B cell (primary cell): ENCODE data around the gene ZDHHC14. TPM values are rescaled to one million over a fixed set of nuclear protein-coding genes. Genes with fewer than 3 reads are reported as not detected.

Experiments used
- ATAC-seq: fragments of 200-7000 bp; cut with Tn5 transposase; one replicate; pipeline ENCODE4 v1.10.0; 2021; ENCODE audit warnings: low read depth, mild to moderate bottlenecking, moderate number of reproducible peaks, moderate library complexity
- CTCF ChIA-PET: fragments of 350-600 bp; sonication (Branson Sonifier 250); formaldehyde crosslinking; loops from one replicate; lab custom pipeline; 2021; ENCODE audit warnings: antibody characterized with exemption, inconsistent platforms; lab: Charles Lee
- POLR2A ChIA-PET: fragments of 350-600 bp; sonication (Branson Sonifier 250); formaldehyde crosslinking; loops from one replicate; lab custom pipeline; 2021; ENCODE audit warnings: antibody characterized with exemption; lab: Charles Lee
- DNase-seq: peaks from one replicate; pipeline ENCODE4 v3.0.0; 2013
- H2AFZ ChIP-seq: 2 replicates; pipeline ENCODE4 v1.6.1; 2012; ENCODE audit warnings: mild to moderate bottlenecking, low read depth, low read length; ENCODE audit not compliant: insufficient read depth, poor library complexity, severe bottlenecking
- H3K27ac ChIP-seq, 2 donors: 1 replicate in 1 of 2; 2 replicates in 1 of 2; pipeline ENCODE4 v1.5.1; 2012 to 2013; ENCODE audit warnings: low read length in 2 of 2, mild to moderate bottlenecking in 2 of 2, moderate library complexity in 1 of 2
- H3K27me3 ChIP-seq, 4 experiments: fragments of 200-600 bp in 1 of 4; sonication (generic) in 1 of 4; replicated peaks in 1 of 4; 1 replicate in 2 of 4; 2 replicates in 2 of 4; pipeline versions ENCODE4 v1.6.1 to v1.7.0; 2013 to 2016; ENCODE audit warnings: low read length in 3 of 4, mild to moderate bottlenecking in 2 of 4, mixed read lengths in 1 of 4, moderate library complexity in 1 of 4; ENCODE audit not compliant: insufficient read depth in 4 of 4, control insufficient read depth in 3 of 4; ENCODE audit errors: control extremely low read depth in 1 of 4
- H3K36me3 ChIP-seq, 2 experiments: replicated peaks in 1 of 2; 1 replicate in 1 of 2; 2 replicates in 1 of 2; pipeline versions ENCODE4 v1.6.1 to v1.7.1; 2013; ENCODE audit warnings: low read length in 1 of 2; ENCODE audit not compliant: insufficient read depth in 2 of 2, control insufficient read depth in 1 of 2; ENCODE audit errors: control extremely low read depth in 1 of 2, extremely low read depth in 1 of 2
- H3K4me1 ChIP-seq, 2 donors: fragments of 200-600 bp in 1 of 2; sonication (generic) in 1 of 2; 1 replicate in 1 of 2; 2 replicates in 1 of 2; pipeline versions ENCODE4 v1.5.1 to v1.6.1; 2013 to 2017; ENCODE audit warnings: low read length in 2 of 2; ENCODE audit not compliant: control insufficient read depth in 2 of 2, insufficient read depth in 2 of 2
- H3K4me2 ChIP-seq: replicated peaks from 2 replicates; pipeline ENCODE3; 2012; ENCODE audit warnings: mild to moderate bottlenecking, low read depth, low read length; ENCODE audit not compliant: poor library complexity, severe bottlenecking
- H3K4me3 ChIP-seq, 5 experiments: fragments of 200-600 bp in 1 of 5; sonication (generic) in 1 of 5; 1 replicate in 3 of 5; 2 replicates in 2 of 5; pipeline versions ENCODE4 v1.5.1 to v1.7.0; 2011 to 2016; ENCODE audit warnings: low read length in 4 of 5, mild to moderate bottlenecking in 4 of 5, low read depth in 2 of 5, control low read depth in 1 of 5, moderate library complexity in 1 of 5; ENCODE audit not compliant: insufficient read depth in 1 of 5; ENCODE audit errors: control extremely low read depth in 1 of 5, extremely low read depth in 1 of 5
- H3K79me2 ChIP-seq: fragments of 200-600 bp; sonication (generic); one replicate; pipeline ENCODE4 v1.6.0; 2016; ENCODE audit warnings: low read length; ENCODE audit not compliant: control insufficient read depth, insufficient read depth
- H3K9ac ChIP-seq: fragments of 200-600 bp; sonication (generic); 2 replicates; pipeline ENCODE4 v1.6.1; 2017; ENCODE audit warnings: mild to moderate bottlenecking, low read length, moderate library complexity
- H3K9me3 ChIP-seq, 3 donors: one replicate each; pipeline versions ENCODE4 v1.6.1 to v1.7.1; 2013; ENCODE audit warnings: low read length in 2 of 3; ENCODE audit not compliant: control insufficient read depth in 2 of 3, insufficient read depth in 1 of 3; ENCODE audit errors: control extremely low read depth in 1 of 3
- H4K20me1 ChIP-seq: 2 replicates; pipeline ENCODE4 v1.6.0; 2012; ENCODE audit warnings: mild to moderate bottlenecking, low read length; ENCODE audit not compliant: insufficient read depth, control insufficient read depth, poor library complexity, severe bottlenecking
- H3K27ac Mint-ChIP-seq: one replicate; pipeline ENCODE4 v1.8.0; 2021; ENCODE audit warnings: mixed read lengths
- H3K27me3 Mint-ChIP-seq: one replicate; pipeline ENCODE4 v1.8.0; 2021; ENCODE audit warnings: mixed read lengths
- H3K4me1 Mint-ChIP-seq: one replicate; pipeline ENCODE4 v1.8.0; 2021; ENCODE audit warnings: mixed read lengths
- H3K4me3 Mint-ChIP-seq: one replicate; pipeline ENCODE4 v1.8.0; 2021; ENCODE audit warnings: mixed read lengths
- H3K9me3 Mint-ChIP-seq: one replicate; pipeline ENCODE4 v1.8.0; 2022; ENCODE audit warnings: mixed read lengths; ENCODE audit not compliant: insufficient read depth
- EZH2 ChIP-seq: IDR thresholded peaks from 2 replicates; pipeline ENCODE4 v1.6.1; 2012; ENCODE audit warnings: borderline replicate concordance, low read depth, mild to moderate bottlenecking, moderate library complexity, low read length; ENCODE audit not compliant: insufficient read depth, poor library complexity, severe bottlenecking
- whole genome bisulfite sequencing: methylation state at CpG from one replicate; pipeline ENCODE4 v1.1.5; 2013; ENCODE audit warnings: missing lambda C conversion rate; ENCODE audit not compliant: insufficient coverage; 5-methylcytosine and 5-hydroxymethylcytosine counted together
- intact Hi-C: fragments of 100-400 bp; cut with micrococcal nuclease; formaldehyde crosslinking; loops from one replicate; pipeline ENCODE4 v1.10.0; 2022
- polyA plus RNA-seq: library from polyadenylated mRNA; depleted of rRNA; stranded (reverse); fragments of >200 nt; gene quantifications from 2 replicates; pipeline ENCODE4 v1.2.3, GENCODE V29; 2012
- total RNA-seq, 2 donors: library from RNA; stranded (reverse); fragments of 120-200 nt in 1 of 2; gene quantifications; 1 replicate in 1 of 2; 2 replicates in 1 of 2; pipeline versions ENCODE4 v1.2.3 to v1.2.4, GENCODE V29; 2013 to 2022
- TF ChIP-seq, protein P1 (sequence below): fragments of 200-600 bp; IDR thresholded peaks from one replicate; pipeline ENCODE4 v1.8.0; 2022; ENCODE audit warnings: antibody characterized with exemption, mild to moderate bottlenecking

Gene ZDHHC14
- total and polyA plus RNA-seq, 2 donors (not counting 1 experiment from before 2014, with no cell fraction given): 8.8 to 50.4 TPM

DNA sequence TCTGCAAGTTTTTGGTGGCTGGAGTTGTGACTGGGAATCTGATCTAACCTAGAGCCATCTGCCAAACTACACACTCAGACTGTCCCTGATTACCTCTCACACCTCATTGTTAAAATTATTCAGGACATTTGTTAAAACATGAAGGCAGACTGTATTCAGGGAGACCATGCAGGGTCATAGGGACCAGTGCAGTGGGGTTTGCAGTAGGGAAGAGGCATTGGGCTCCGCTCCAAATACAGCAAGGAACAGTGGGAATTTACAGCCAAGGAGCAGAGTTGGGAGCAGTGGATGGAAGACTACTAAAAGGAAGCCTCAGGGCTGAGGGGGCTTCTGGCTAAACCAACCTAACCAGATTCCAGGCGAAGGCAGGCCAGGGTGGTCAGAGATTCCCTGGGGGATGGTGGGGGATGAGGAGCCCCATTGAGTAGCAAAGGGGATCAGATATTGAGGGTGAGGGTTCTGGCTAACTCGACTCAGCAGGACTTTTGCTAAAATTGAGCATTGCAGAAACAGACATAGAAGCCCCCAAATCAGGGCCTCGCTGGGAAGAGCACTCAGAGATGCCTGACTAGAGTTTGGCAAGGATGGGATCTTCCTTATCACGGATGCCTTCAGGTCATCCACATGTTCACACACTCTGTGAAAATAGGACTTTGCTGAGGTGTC lies 172.0 kb downstream of the ZDHHC14 start:
- no peak overlapping the region for H3K27ac Mint-ChIP-seq
- Histone ChIP-seq H3K4me3 (no peak overlapping the region), H3K79me2 (peaks cover 4% of the 10 kb centered on the region), H3K27me3 (no peaks in the 10 kb centered on the region), H3K4me1 (peaks cover 55 to 93% of the 10 kb centered on the region in 2 donors), H3K36me3 (peaks cover 0 to 3% of the 10 kb centered on the region in 2 experiments), H3K9me3 (no peaks in the 10 kb centered on the region), H4K20me1 (no peaks in the 10 kb centered on the region), H3K9ac (no peak overlapping the region), H3K4me2 (no peak overlapping the region), H3K27ac (no peak overlapping the region), H2AFZ (no peak overlapping the region)
- 100% methylated on average over 3 of the region's 5 CpGs for WGBS
- intact Hi-C loops: no loop called here
- ATAC-seq (no peak), DNase-seq (no peak)
- no peaks in the 10 kb centered on the region for H3K9me3 Mint-ChIP-seq
- H3K4me3 Mint-ChIP-seq: no peak overlapping the region
- no peak for TF ChIP-seq EZH2
- TF ChIP-seq, protein P1, sequence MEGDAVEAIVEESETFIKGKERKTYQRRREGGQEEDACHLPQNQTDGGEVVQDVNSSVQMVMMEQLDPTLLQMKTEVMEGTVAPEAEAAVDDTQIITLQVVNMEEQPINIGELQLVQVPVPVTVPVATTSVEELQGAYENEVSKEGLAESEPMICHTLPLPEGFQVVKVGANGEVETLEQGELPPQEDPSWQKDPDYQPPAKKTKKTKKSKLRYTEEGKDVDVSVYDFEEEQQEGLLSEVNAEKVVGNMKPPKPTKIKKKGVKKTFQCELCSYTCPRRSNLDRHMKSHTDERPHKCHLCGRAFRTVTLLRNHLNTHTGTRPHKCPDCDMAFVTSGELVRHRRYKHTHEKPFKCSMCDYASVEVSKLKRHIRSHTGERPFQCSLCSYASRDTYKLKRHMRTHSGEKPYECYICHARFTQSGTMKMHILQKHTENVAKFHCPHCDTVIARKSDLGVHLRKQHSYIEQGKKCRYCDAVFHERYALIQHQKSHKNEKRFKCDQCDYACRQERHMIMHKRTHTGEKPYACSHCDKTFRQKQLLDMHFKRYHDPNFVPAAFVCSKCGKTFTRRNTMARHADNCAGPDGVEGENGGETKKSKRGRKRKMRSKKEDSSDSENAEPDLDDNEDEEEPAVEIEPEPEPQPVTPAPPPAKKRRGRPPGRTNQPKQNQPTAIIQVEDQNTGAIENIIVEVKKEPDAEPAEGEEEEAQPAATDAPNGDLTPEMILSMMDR: no peak
- POLR2A ChIA-PET: no interaction called here
- peaks cover 3% of the 10 kb centered on the region for H3K27me3 Mint-ChIP-seq
- CTCF ChIA-PET: no interaction called here
- peaks cover 69% of the 10 kb centered on the region for H3K4me1 Mint-ChIP-seq

DNA sequence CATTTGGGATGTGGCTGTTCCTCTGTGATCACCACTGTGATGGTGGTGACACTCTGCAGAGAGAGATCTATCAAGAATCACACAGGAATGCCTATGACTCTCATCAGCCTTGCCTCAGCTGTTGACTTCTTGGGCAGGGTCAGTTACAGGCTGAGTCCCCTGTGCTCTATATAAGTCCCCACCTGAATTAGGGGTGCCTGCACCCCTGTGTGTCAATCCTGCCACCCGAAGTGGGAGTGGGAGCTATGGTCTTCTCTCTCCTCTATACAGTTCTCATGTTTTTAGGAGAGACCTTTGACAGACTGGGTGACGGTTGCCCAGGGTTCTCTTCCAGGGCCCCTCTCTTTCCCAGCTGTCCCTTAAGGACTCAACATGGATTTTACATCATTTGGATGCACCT lies 173.8 kb downstream of the ZDHHC14 start:
- H3K9me3 Mint-ChIP-seq: no peaks in the 10 kb centered on the region
- ATAC-seq (no peak), DNase-seq (no peak)
- peak overlapping the region; percentile 6 for H3K27ac Mint-ChIP-seq
- Histone ChIP-seq H2AFZ (no peak overlapping the region), H4K20me1 (no peaks in the 10 kb centered on the region), H3K27ac (no peak overlapping the region), H3K4me1 (peaks cover 61 to 95% of the 10 kb centered on the region in 2 donors), H3K9me3 (no peaks in the 10 kb centered on the region), H3K79me2 (peaks cover 4% of the 10 kb centered on the region), H3K9ac (no peak overlapping the region), H3K27me3 (no peaks in the 10 kb centered on the region), H3K4me3 (no peak overlapping the region), H3K4me2 (no peak overlapping the region), H3K36me3 (peaks cover 0 to 3% of the 10 kb centered on the region in 2 experiments)
- H3K4me1 Mint-ChIP-seq: peaks cover 71% of the 10 kb centered on the region
- no CpG with 5 or more reads among the region's 2 CpGs for WGBS
- CTCF ChIA-PET: interaction anchor here (0.6 to 1.9 kb wide), 4 partner anchors 16 to 123 kb away, joined by 3 to 5 read pairs (median 4); no protein-coding TSS in a partner anchor
- TF ChIP-seq EZH2: no peak
- TF ChIP-seq, protein P1: no peak
- no peak overlapping the region for H3K4me3 Mint-ChIP-seq
- POLR2A ChIA-PET: no interaction called here
- intact Hi-C loops: no loop called here
- H3K27me3 Mint-ChIP-seq: peaks cover 3% of the 10 kb centered on the region
